Lung (tissue), 12 donors: ENCODE data around the gene AVEN. TPM values are rescaled to one million over a fixed set of nuclear protein-coding genes. Genes with fewer than 3 reads are reported as not detected.

Experiments used
- ATAC-seq: fragments of 200-7000 bp; cut with Tn5 transposase; one replicate; pipeline ENCODE4 v1.9.1; 2020; ENCODE audit warnings: moderate number of reproducible peaks; ENCODE audit not compliant: insufficient read depth, low FRiP score
- DNase-seq, 3 donors: peaks; one replicate each; pipeline ENCODE4 v3.0.0-alpha.2; 2013 to 2017
- H3K27ac ChIP-seq, 2 donors: one replicate each; pipeline ENCODE4 v1.5.1; 2013; ENCODE audit warnings: mild to moderate bottlenecking in 2 of 2, moderate library complexity in 2 of 2, control low read depth in 1 of 2, inconsistent platforms in 1 of 2, low read depth in 1 of 2, low read length in 1 of 2
- H3K27me3 ChIP-seq, 3 donors: one replicate each; pipeline ENCODE4 v1.5.1; 2013; ENCODE audit warnings: low read length in 2 of 3; ENCODE audit not compliant: control insufficient read depth in 3 of 3, insufficient read depth in 3 of 3
- H3K36me3 ChIP-seq, 4 donors: one replicate each; pipeline ENCODE4 v1.5.1; 2013; ENCODE audit warnings: low read length in 4 of 4, mild to moderate bottlenecking in 1 of 4, moderate library complexity in 1 of 4; ENCODE audit not compliant: control insufficient read depth in 4 of 4, insufficient read depth in 4 of 4
- H3K4me1 ChIP-seq, 5 donors: one replicate each; pipeline ENCODE4 v1.5.1; 2013; ENCODE audit warnings: low read length in 5 of 5, mild to moderate bottlenecking in 2 of 5, moderate library complexity in 1 of 5; ENCODE audit not compliant: control insufficient read depth in 5 of 5, insufficient read depth in 5 of 5
- H3K4me3 ChIP-seq: one replicate; pipeline ENCODE4 v1.5.1; 2013; ENCODE audit warnings: mild to moderate bottlenecking, control low read depth, moderate library complexity
- H3K9ac ChIP-seq, 2 donors: one replicate each; pipeline ENCODE4 v1.5.1; 2013; ENCODE audit warnings: low read length in 2 of 2, control low read depth in 1 of 2; ENCODE audit not compliant: insufficient read depth in 1 of 2
- H3K9me3 ChIP-seq, 4 donors: one replicate each; pipeline ENCODE4 v1.5.1; 2013; ENCODE audit warnings: low read length in 3 of 4, mild to moderate bottlenecking in 1 of 4, moderate library complexity in 1 of 4; ENCODE audit not compliant: control insufficient read depth in 4 of 4, insufficient read depth in 3 of 4
- CTCF ChIP-seq: IDR thresholded peaks from 2 replicates; pipeline ENCODE4 v1.5.1; 2012; ENCODE audit warnings: mild to moderate bottlenecking; ENCODE audit errors: control extremely low read depth, extremely low read depth
- WGBS, 2 donors: extraction: QIAGEN DNeasy Blood & Tissue Kit; methylation state at CpG; one replicate each; pipeline ENCODE4 v1.1.7; 2013; 5-methylcytosine and 5-hydroxymethylcytosine counted together
- polyA plus RNA-seq, 2 donors: library from polyadenylated mRNA; stranded (reverse); fragments of 200-250 nt; gene quantifications; one replicate each; pipeline ENCODE4 v1.2.1, GENCODE V29; 2013
- total RNA-seq, 2 donors: library from RNA; depleted of rRNA in 1 of 2; stranded (reverse); fragments of >200 nt in 1 of 2; gene quantifications; one replicate each; pipeline ENCODE4 v1.2.1, GENCODE V29; 2014 to 2021
- donor health status: control.
- donor health status: control.
- donor health status: Bipolar disorder and iron deficiency.
- donor health status: healthy.
- donor health status: DM: yes; HTN: yes; CAD: no.

AVEN gene
- total and polyA plus RNA-seq, 4 donors: 7.5 to 9.3 (median 8.9) TPM

GRCh38 chr15:33982516-33982915 lies 56.5 kb downstream of the AVEN start:
- WGBS, 2 donors: 89 to 94% methylated on average over 1 of the region's 1 CpG
- no peaks in the 10 kb centered on the region for H3K27me3 ChIP-seq
- ATAC-seq (no peak), DNase-seq (no peak)
- no peak overlapping the region for H3K4me3 ChIP-seq
- no peaks in the 10 kb centered on the region for H3K36me3 ChIP-seq
- no peaks in the 10 kb centered on the region for H3K9me3 ChIP-seq
- no peak for TF ChIP-seq CTCF
- no peak overlapping the region for H3K27ac ChIP-seq
- H3K9ac ChIP-seq: no peak overlapping the region
- H3K4me1 ChIP-seq: peaks cover 0 to 11% (median 0%) of the 10 kb centered on the region in 5 donors

GRCh38 chr15:33980159-33980558 lies 58.8 kb downstream of the AVEN start:
- H3K4me1 ChIP-seq: peaks cover 0 to 11% (median 0%) of the 10 kb centered on the region in 5 donors
- no peak overlapping the region for H3K9ac ChIP-seq
- 64 to 68% methylated on average over 7 of the region's 7 CpGs for WGBS, 2 donors
- TF ChIP-seq CTCF: no peak
- no peak overlapping the region for H3K27ac ChIP-seq
- ATAC-seq: no peak
- no peaks in the 10 kb centered on the region for H3K9me3 ChIP-seq
- H3K27me3 ChIP-seq: no peaks in the 10 kb centered on the region
- H3K4me3 ChIP-seq: no peak overlapping the region
- DNase-seq: no peak
- no peaks in the 10 kb centered on the region for H3K36me3 ChIP-seq

GRCh38 chr15:33975022-33975565 lies 63.9 kb downstream of the AVEN start:
- no peaks in the 10 kb centered on the region for H3K9me3 ChIP-seq
- H3K27me3 ChIP-seq: no peaks in the 10 kb centered on the region
- H3K36me3 ChIP-seq: no peaks in the 10 kb centered on the region
- H3K4me3 ChIP-seq: no peak overlapping the region
- no peak overlapping the region for H3K9ac ChIP-seq
- H3K27ac ChIP-seq: no peak overlapping the region
- ATAC-seq (no peak), DNase-seq (peak in 1 of 3 donors; percentile 24)
- WGBS, 2 donors: 90 to 94% methylated on average over 4 of the region's 4 CpGs
- peaks cover 0 to under 1% (median 0%) of the 10 kb centered on the region in 5 donors for H3K4me1 ChIP-seq
- TF ChIP-seq CTCF: no peak

GRCh38 chr15:33971811-33972210 lies 67.2 kb downstream of the AVEN start:
- no peaks in the 10 kb centered on the region for H3K27me3 ChIP-seq
- no peak overlapping the region for H3K4me3 ChIP-seq
- ATAC-seq (no peak), DNase-seq (no peak)
- no peak overlapping the region for H3K9ac ChIP-seq
- no peaks in the 10 kb centered on the region for H3K36me3 ChIP-seq
- WGBS, 2 donors: 93 to 94% methylated on average over 2 of the region's 2 CpGs
- no peak for TF ChIP-seq CTCF
- no peaks in the 10 kb centered on the region for H3K9me3 ChIP-seq
- H3K27ac ChIP-seq: no peak overlapping the region
- H3K4me1 ChIP-seq: no peaks in the 10 kb centered on the region
